Fibroblast of skin of abdomen (primary cell): ENCODE measurements around the gene PHIP. TPM values are rescaled to one million over a fixed set of nuclear protein-coding genes. Genes with fewer than 3 reads are reported as not detected.
"Not testable (repeated sequence)": the region's sequence is repeated elsewhere in the genome, so short reads cannot be mapped to it uniquely, and the experiment has no call there.

ENCODE experiments used
- DNase-seq: peaks from one replicate; pipeline ENCODE4 v3.0.0-alpha.2; 2013
- polyA plus RNA-seq, 2 experiments: library from polyadenylated mRNA; unstranded; fragments of 120-200 nt; gene quantifications; one replicate each; pipeline ENCODE4 v1.2.1, GENCODE V29; 2013; ENCODE audit not compliant: insufficient read length in 2 of 2

PHIP gene
- polyA plus RNA-seq (2013, experiment 1 of 2; ENCODE audit: insufficient read length), result 11.3 TPM
- 9.6 TPM for polyA plus RNA-seq (2013, experiment 2 of 2; ENCODE audit: insufficient read length)

DNA sequence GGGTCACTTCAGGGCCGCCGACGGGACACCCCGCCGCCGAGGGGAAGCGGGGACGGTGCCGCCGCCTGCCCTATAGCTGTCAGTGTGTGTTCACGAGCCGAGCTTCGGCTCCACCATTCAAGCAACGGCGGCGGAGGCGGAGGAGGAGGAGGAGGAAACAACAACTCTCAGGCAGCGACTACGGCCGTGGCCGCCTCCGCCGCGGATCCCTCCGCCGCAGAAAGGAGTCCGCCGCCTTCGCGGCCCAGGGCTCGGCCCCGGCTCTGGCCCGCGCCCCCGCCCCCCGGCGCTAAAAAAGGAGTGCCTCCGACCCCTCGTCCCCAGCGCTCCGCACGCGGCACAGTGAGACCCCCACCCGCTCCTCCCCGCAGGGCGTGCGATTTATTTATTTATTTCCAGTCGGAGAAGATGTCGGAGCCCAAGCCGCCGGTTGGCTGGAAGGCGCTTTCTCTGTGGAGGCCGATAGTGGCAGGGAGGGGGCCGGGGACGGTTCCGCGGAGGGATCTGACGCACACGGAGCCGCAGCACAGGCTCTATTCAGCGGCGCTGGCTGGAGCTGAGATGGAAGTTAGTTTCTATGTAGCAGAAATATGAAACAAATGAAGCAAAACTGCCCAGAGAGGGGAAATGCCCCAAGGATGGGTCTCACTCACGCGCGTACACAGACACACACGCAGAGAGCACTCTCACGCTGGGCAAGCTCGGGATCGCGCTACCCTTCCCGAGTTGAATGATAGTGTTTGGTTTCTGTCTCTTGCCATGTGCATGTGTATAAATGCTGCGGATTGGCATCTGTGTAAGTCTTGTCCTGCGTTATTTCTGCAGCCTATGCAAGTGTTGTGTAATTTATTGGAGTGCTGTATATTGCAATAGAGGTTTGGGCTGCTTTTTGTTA lies at the start of gene PHIP:
Gene PHIP, minus strand, starts transcription at position 180 of the 895 bp plus-strand sequence. CDS start 186 bp downstream, outside the sequence.
- peak; percentile 98 for DNase-seq

DNA sequence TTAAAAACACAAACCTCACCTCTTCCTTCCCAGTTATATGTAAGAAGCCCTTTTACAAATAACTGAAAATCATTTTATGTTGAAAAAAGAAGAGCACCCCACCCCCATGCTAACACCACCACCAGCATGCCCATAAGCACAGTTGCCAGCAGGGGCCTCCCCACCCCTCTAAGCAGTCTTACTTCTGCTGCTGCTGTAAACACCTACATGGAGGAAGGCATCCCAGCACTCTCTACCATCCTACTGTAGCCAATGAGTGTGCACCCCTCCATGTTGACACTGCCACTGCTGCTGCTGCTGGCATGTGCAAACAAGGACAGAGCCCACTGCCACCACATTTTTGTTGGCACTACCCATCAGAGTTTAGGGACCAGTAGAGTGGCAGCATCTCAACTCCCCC lies 49.6 kb upstream of the PHIP start:
- no peak for DNase-seq

DNA sequence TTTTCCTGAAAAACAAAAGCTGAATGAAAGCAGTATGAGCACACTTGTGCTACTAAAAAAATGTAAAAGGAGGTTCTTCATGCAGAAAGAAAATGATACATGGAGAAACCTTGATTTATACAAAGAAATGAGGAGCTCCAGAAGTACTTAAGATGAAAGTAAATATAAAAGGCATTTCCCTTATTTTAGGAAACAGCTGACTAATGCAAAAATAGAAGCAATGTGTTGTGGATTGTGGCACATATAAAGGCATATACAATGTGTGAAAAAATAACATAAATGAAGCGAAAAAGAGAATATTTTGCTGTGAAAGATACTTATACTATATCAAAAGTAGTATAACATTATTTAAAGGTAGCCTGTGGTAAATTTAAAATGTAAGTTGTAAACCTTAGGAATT lies 41.2 kb upstream of the PHIP start:
- no peak for DNase-seq

DNA sequence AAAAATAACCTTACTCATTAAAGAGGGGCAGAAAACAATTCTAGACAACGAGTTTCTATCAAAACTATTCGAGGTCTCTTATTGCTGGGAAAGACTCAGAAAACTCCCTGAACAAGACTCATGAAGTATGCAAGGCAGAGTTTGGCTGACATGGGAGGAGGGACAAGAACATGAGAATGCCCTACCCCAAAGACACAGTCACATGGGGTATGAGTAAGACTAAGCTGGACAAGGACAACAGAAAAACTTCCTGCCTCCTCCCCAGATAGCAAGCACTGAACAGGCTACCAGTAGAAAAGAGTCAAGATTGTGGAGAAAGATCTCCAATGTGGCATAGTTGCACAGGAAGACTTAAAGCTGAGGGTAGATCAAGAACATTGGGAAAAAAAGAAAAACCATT lies 39.7 kb upstream of the PHIP start:
- DNase-seq, result no peak

DNA sequence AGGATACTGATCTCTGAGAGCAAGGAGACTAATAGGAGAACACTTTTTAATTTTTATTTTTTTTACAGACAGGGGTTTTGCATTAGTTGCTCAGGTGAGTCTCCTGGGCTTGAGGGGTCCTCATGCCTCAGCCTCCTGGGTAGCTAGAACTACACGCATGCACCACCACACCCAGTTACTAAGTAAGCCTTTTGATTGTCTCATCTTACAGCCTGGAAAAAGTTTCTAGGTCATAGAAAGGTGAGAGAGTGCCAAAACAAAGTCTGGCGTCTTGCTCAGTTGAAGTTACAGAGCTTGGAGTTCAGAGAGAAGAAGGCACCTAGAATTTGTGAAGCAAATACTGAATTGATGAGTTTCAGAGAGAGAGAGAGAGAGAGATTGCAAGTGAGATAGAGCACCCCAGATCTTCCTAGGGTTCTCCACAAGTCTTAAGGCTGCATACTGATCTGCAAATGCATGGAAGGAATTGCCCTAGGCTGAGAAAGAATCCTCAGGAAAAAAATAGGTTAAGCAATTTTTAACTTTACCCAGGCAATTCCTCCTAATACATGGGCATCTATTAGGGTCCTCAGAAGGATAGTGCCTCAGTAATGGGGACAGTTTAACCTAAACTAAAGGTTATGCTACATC lies 37.6 kb upstream of the PHIP start:
- DNase-seq, result no peak

- DNase-seq, result no peak
Observed at GRCh38 chr6:79111549-79111948, 33.5 kb upstream of the PHIP start.

DNA sequence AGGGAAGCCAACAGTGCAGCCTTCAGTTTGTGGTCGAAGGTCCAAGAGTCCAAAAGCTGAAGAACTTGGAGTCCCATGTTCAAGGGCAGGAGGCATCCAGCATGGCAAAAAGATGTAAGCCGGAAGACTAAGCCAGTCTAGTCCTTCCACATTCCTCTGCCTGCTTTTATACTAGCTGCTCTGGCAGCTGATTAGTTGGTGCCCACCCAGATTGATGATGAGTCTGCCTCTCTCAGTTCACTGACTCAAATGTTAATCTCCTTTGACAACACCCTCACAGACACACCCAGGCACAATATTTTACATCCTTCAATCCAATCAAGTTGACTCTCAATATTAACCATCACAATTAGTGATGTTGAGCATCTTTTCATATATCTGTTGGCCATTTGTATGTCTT lies 23.1 kb upstream of the PHIP start:
- DNase-seq, result no peak

DNA sequence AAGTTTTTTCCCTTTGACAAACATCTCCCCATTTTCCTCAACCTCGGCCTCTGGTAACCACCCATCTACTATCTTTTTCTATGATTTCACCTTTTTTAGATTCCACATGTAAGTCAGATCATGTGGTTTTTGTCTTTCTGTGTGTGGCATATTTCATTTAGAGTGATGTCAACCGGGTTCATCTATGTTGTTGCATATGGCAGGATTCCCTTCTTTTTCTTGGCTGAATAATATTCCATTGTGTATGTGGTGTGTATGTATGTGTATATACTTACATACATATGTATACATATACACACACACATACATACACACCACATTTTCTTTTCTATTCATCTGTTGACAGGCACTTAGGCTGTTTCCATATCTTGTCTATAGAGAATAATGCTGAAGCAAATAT lies 22.2 kb upstream of the PHIP start:
- DNase-seq, result no peak

- no peak for DNase-seq
Observed at GRCh38 chr6:79094938-79095337, 16.9 kb upstream of the PHIP start.

DNA sequence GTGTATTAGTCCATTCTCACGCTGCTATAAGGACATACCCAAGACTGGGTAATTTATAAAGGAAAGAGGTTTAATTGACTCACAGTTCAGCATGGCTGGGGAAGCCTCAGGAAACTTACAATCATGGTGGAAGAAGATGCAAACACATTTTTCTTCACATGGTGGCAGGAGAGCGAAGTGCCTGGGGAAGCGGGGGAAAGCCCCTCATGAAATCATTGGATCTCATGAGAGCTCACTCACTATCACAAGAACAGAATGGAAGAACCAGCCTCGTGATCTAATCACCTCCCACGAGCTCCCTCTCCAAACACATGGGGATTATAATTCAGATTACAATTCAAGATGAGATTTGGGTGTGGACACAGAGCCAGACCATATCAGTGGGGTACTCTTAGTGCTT lies 13.7 kb upstream of the PHIP start:
- not testable (repeated sequence) for DNase-seq

DNA sequence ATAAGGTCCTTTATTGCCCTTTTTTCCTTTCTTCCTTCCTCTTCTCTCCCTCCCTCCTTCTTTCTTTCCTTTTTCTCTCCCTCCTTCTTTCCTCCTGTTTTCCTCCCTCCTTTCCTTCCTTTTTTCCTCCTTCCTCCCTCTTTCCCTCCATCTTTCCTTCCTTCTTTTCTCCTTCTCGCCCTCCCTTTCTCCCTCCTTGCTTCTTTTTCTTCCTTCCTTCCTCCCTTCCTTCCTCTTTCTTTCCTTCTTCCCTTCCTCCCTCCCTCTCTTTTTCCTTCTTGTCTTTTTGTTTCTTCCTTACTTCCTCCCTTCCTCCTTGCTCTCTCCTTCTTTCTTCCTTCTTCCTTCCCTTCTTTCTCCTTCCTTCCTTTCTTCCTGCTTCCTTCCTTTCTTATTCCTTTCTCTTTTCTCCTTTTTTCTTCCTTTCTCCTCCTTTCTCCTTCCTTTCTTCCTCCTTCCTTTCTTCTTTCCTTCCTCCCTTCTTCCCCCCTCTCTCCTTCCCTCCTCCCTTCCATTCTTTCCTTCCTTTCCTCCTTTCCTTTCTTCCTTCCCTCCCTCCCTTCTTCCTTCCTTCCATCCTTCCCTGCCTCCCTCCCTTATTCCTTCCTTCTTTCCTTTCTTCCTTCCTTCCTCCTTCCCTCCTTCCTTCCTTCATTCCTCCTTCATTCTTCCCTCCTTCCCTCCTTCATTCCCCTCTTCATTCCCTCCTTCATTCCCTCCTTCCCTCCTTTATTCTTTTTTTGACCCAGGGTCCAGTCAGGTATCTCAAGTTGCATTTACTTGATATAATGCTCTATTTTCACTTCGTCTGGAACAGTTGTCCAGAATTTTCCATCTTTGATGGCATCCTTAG lies 11.7 kb upstream of the PHIP start:
- no peak for DNase-seq

DNA sequence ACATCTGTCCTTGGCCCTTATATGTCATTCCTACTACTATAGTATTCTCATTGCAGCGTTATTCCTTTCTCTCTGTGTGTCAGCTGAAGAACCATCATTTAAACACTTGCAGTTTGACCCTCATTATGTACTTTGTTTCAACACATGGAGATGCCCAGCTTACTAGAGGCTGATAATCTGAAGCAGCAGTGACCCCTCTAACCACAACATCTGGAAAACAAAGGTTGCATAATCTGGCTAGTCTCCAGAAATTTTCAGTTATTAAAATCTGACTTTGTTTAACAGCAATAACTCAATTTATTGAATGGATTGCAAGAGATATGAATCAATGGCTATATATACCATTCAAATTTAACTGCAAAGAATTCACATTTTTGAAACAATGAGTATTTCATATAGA lies 6.6 kb upstream of the PHIP start:
- no peak for DNase-seq

DNA sequence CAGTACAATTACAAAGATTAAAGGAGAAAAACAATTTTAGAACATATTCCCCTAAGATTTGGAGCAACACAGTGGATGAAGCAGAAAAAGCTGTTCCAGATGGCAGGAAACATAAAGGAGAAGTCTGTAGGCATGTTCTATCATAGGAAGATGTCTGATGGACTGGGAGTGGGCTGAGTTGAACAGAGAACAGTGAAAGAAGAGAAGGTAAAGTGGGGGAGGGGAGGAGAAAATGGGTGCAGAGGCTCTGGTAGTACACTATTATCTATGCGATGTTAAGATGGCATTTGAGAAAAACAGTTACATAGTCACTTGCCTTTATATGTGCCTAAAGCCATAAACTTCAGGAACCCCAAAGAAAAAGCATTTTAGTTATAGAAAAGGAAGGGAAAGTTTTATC lies 4.2 kb upstream of the PHIP start:
- DNase-seq, result no peak

GRCh38 chr6:79081663-79082062 lies 3.6 kb upstream of the PHIP start:
- no peak for DNase-seq

GRCh38 chr6:79079561-79080041 lies 1.5 kb upstream of the PHIP start:
- DNase-seq, result peak; percentile 21

- no peak for DNase-seq
Observed at GRCh38 chr6:79077715-79078074, 359 bp downstream of the PHIP start.

GRCh38 chr6:79076782-79077641 lies 1.0 kb downstream of the PHIP start:
- peak; percentile 95 for DNase-seq

DNA sequence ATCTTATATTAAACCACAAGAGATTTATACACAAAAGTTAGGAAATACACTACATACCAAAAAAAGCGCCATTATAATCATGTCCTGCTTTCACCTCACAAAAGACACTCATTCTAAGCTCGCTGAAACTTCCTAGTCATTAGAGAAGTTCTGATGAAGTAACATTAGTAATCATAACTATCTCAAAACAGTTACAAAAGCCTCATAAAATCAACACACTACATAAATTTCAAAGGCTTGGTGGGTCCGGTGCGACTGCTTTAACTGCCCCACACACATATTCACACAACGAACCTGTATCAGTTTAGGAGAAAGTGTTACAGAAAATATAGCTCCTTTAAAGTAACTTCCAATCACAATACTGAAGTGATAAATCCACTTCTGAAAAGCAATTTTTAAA lies 1.9 kb downstream of the PHIP start:
- DNase-seq, result no peak

DNA sequence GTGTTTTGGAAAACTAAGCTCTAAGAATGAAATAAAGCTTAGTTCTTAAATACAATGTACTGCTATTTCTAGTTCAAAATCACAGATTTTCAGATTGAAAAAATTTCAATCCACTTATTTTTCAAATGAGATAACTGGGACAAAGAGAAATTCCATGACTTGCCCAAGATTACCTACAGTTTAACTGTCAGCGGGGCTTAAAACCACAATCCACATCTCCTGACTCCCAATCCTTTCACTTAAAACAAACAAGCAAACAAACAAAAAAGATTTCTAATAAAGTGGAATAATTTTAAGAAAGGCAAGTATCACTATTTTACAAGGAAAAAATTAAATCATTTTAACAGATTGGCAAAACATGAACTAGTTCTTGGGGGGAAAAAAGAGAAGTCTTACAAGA lies 4.2 kb downstream of the PHIP start:
- no peak for DNase-seq

DNA sequence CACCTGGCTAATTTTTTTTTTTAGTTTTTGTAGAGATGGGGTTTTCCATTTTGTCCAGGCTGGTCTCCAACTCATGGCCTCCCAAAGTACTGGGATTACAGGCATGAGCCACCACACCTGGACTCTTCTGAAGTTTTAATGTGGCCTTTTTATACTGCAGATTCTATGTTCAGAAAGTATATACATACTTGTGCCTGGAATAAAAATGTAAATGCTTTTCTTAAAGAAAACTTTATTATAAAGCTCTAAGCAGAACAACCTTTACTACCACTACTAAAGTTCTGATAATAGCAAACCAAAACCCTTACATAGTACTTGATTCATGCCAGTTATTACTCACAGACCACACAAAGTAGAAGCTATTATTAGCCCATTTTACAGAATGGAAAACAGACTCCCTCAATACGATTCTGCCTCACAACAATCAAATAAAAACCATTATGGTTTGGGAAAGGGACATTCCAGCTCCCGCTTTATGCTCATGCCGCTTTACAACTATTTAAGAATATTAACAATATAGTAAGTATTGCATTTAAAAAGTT lies 5.3 kb downstream of the PHIP start:
- no peak for DNase-seq

DNA sequence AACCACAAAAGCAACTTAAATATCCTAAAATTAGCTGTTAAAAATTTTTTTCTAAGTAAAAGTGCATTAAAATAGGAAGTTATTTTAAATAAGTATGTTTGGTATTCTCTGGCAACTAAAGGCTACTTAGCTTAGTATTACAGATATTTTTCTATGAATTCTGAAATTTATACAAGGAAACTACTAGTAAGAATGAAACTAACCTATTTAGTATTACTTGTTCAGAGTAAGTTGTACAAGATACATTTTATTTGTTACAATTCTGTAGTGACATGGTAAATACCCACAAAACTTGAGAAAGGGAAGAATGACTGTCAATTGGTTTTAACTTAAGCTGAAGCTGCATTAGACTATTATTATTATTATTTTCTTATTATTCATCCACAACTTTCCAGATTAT lies 6.5 kb downstream of the PHIP start:
- DNase-seq, result no peak
